ENCODE measurements around the gene JAZF1.

The JAZF1 gene

DNA sequence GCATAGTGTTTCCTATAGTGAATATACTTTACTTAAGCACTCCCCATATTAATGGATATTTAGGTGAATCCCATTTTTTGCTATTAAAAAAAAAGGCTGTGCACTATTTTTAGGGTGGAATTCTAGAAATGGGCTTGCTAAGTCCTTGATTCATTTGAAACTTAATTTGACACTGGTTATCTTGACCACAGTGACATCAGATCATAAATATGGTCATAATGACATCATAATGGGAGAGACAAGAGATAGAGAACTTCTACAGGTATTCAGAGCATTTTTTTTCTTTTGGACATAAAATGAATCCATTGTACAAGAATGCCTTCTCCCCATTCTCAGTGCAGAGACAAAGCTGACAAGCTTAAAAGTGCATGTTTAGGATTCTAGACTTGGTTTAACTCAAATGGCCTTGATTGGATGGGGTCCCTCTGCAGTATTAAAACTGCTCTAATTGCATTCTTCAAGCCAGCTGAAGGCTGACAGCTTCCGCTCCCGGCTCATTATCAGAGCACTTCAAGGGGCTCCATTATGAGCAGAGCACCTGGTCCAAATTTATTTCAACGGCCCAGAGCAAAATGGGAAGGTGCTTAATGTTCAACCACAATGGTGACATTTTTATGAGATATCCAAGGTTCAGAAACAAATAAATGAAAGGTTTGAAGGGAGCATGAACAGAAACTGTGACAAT, 104.8 kb downstream of the JAZF1 start:
- no peak for DNase-seq (ENCODE audit: low read depth in 2 of 2)

DNA sequence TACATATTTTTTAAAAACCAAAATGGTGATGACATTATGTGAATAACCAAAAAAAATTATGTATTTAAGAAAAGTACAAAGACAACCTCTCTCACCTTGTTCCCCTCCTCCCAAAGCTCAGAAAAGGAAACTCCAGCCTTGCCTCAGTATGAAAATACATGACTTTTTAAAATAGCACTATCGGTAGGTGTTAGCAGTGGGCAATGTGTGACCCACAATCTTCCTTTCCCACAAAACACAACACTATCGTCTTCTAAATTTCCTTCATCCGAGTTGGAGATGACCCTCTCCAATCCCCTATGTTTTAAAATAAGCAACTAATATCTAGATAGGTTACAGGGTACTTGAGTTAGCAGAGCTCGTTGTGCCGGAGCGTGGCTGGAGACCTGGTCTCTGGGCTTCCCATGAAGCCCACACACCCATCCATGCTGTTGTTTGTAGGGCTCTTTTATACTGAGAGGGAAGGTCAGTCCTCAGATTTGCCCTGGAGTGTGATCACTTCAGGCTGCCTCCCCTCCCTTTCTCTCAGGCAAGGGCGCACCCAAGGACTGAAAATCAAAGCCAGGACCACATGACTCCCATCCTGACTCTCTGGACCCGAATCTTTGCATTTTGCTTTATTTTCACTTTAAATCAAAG, 107.6 kb downstream of the JAZF1 start:
- DNase-seq (ENCODE audit: low read depth in 2 of 2): no peak

DNA sequence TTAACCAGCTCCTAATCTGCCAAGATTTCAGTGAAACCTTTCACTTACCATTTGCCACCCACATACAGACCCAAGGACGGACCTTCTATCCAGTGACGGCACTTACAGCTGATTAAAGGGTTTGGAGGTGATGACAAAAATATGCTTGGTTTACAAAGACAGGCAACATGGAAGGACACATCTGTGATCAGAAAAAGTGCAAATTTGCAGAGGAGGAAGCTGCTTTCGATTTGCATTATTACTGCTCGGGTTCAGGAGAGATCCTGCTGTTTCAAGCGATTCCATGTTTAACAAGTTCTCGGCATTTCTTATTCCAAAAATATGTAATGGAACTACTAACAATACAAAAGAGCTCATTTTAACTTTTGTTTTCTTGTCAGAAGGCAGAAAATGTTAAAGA, 109.0 kb downstream of the JAZF1 start:
- no peak for DNase-seq (ENCODE audit: low read depth in 2 of 2)

DNA sequence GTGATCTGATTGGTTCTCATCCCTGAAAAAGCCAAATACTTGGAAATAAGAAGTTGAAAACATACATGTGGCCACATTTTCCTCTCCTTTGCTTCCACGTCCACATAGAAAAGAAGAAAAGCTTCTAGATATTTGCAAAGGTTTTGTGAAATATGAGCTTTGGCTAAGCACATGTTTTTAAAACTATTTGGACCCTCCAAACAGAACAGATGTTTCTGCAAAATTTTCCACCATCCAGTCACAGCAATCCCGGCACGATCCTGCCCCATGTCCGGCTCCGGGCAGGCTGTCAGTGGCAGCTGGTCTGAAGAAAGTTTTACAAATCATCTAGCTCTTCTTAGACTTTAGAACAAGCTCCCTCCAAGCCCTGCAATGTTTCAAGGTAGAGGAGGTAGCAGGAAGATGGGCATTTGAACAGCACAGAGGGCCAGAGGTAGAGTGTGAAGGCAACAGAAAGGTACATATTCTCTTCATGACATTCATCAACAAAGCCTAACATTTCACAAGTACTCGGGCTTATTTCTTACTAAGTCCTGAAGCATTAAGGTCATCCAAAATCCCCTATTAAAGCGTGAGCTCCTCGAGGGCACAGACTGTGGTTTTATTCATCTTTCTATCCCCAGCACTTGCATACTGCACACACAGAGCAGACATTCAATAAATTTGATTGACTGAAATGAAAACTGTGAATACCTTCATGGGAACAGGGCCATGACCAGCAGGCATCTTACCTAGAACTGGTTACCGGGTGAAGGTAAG, 110.1 kb downstream of the JAZF1 start:
- no peak for DNase-seq (ENCODE audit: low read depth in 2 of 2)

DNA sequence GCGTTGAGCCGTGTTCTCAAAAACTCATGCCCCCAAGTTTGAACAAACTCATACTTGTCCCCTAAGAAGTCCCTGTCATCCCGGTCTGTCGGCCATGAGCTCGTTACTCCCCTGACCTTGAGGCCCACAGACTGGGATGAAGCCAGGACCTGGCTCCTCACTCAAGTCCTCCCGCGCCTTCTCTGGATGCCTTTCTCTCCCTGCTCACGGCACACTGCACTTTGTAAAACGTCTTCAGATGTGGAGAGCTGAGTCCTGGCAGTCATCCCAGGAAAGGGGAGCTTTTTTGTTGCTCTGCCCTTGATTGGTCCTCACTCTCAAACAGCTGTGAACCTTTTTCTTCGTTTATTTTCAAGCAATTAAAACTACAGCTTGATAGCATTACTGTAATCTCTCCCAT, 110.8 kb downstream of the JAZF1 start:
- no peak for DNase-seq (ENCODE audit: low read depth in 2 of 2)

DNA sequence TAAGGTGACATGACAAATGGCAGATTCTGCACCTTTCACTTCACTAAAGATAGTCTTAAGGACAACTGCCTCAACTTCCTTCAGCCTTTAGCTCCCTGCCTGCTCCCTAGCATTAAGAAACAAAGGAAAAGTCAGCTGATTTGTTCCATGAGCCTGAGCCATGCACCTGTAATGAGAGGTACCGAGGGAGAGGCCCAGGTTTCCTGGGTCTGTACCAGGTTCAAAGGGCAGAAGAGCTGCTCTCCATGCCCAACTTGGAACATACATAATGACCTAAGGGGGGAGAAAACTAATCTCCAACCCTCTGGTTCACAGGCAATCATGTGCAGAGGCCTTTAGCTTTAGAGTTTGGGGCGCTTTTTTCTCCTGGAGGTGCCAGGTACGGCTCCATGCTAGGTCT, 111.2 kb downstream of the JAZF1 start:
- DNase-seq (ENCODE audit: low read depth in 2 of 2): no peak

DNA sequence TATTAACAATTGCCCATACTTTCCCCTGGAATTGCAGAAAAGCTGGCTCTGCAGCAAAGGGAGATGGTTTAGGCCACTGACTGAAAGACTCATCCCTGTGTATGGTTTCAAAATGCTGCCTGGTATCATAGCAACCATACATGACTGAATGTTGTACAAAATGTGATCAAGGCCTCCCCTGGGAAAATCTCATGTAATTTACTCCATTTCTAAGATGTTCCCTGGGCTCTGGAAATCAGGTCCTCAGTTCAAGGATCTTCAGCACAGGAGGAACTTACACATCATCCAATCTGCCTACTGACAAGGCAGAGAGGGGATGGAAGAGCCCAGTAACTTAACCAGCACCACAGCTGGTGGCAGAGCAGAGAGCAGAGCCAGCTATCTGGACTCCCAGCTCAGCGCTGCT, 111.8 kb downstream of the JAZF1 start:
- no peak for DNase-seq (ENCODE audit: low read depth in 2 of 2)

DNA sequence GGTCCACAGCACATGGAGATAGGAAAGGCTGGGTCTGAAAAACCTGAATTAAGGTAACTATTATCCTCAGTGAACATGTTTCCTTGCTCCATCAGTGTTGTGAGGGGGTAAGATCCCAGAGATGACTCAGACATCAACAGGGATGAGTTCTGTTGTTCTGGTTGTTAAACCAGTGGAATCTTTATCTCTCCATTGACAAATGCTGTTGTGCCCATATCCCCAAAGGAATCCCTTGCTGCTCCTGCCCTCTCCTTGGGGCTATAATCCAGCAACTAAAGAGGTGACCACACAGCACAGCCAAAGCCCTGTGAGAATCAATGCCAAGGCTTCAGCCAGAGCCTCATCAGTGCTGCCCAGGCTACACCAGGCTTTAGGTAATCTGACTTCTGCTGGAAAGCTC, 113.4 kb downstream of the JAZF1 start:
- no peak for DNase-seq (ENCODE audit: low read depth in 2 of 2)

DNA sequence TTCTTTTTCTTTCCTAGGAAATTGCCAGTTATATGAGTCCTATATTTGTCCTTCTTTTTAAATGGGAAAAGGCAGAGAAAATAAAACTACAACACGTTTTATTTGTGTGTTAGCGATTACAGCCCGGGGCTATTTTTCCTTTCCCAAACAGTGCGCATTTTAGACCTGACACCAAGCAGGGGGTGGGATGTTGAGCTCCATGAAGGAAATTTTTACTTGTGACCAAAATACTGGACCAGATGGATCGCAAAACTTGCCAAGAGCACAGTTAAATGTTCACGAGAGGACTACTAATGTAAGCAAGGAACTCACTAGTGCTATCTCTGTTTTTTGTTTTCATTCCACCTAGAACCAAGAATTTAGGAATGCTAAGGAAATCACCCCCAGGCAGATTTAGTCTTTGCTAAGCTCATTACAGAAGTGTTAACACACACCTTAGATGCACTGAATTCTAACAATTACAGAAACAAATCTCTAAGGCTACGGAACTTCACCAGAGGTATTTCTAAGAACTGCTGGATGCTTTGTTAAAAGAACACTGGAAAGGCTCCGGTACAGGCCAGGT, 114.8 kb downstream of the JAZF1 start:
- no peak for DNase-seq (ENCODE audit: low read depth in 2 of 2)

DNA sequence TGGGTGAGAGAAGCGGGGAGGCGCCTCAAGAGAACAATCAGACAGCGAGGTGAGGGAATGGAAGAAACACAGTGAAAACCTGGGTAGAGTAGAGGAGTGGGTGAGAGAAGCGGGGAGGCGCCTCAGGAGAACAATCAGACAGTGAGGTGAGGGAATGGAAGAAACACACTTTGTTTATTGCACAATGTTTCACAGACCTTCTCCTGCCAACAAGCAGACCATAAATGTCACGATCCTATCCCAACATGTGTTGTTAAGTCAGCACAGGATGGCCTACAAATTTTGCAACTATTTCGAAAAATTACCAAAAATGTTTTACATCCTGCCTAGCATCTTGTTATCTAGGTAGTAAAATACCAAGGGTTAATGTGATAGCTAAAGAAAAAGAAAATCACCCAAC, 115.3 kb downstream of the JAZF1 start:
- DNase-seq (ENCODE audit: low read depth in 2 of 2): no peak

DNA sequence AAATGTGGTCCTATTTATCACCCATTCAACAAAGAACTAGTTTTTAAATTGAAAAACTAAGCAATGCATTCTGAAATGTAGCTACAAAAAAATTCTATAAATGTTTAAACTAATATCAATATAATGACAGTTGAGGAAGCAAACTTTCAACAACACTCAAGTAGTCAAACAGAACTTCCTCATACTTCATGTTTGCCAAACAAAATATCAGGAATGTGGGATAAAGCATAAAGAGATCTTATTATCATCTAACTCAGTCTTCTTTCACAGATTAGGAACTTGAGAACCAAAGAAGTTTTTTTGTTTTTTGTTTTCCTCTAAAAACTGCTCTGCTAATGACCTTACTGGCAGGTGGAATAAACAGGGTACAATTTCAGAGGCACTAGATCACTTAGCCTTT, 116.2 kb downstream of the JAZF1 start:
- DNase-seq (ENCODE audit: low read depth in 2 of 2): no peak

DNA sequence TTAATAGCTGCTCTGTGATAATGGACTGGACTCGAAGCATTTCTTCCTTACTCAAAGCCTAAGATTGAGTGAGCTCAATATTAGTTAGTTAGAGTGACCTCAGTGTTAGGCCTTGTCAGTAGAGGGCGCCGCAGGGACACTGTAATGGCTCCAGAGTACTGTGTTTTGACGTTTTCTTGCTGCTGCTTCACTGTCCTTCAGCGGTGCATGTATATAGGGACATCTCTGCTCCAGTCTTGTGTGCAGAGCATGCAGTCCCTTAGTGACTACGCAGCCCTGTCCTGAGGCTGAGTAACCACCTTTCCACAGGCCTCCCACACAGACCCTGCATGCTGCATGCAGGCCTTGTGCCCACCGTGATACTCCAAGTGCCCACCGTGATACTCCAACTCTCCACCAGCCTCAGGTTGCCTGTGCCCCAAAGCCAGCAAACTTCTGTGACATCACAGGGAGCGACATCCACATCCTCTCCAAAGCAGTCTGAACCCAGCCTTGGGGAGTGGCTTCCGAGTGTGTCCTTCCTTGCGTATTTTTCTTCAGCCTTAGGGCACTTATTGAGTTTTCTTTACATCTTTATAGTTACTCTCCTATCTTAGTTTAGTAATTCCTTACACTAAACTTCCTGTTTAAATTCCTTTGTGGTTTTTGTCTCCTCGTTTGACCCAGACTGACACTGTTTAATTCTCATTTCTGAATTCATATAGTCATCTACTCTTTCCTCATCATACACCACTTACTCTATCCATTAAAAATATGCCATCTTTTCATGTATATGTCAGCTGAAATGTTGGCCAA, 118.2 kb downstream of the JAZF1 start:
- peak; percentile 42 to 59 for DNase-seq (ENCODE audit: low read depth in 2 of 2)

DNA sequence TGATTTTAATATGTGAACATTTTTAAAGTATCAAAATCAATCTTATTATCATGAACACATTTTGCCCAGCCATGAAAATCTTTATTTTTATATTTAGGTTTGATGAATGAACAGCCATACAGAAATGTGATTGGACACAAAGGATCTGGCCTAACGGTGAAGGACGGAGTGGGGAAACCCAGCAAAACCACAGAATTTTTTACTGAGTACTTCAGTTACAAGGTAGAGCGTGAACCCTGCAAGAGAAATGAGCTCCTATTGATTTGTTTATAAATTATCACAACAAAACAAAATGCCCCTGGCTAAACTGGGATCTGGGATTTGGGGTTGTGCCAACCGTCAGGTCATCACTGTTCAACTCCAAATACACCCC, 118.8 kb downstream of the JAZF1 start:
- no peak for DNase-seq (ENCODE audit: low read depth in 2 of 2)

DNA sequence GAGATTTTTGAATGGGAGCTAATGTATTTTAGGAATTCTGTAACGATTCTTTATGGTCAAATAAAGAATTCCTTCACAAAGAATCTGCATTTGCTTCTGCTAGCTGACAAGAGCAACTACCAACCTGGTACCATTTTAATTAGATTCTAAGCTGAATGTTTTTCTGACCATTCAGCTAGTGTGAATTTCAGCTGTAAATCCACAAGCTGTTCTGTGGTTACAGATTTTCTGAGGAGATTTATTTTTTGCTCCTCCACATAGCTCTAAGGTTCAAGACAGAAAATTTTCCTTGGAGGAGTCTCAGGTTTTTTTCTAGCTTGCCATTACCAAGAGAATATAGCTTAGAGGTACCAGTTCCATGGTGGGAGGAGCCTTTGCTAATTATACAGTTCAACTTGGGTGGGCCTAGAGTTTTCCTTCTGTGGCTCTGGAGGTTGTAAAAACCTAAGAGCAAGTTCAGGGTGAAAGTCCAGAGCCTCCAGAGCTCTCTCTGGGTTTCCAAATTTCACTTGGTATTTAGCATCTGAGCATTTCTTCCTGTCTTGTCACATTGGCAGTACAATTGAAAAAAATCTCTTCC, 120.1 kb downstream of the JAZF1 start:
- no peak for DNase-seq (ENCODE audit: low read depth in 2 of 2)

DNA sequence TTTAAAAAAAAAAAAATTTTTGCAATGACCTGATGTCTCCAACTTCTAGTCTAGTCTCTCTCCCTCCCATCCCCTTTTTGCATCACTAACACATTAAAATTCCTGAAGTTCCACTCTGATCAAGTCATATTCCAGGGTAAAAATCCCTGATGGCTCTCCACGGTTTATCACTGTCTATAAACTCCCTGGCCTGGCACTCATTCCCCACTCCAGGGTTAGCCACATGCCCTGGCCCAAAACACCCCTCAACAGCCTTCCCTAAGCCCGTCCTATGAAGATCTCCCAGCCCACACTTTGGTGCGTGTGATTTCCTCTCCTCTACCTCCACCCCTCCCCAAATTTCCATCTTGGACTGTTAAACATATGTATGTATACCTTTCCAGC, 125.4 kb downstream of the JAZF1 start:
- DNase-seq (ENCODE audit: low read depth in 2 of 2): no peak

DNA sequence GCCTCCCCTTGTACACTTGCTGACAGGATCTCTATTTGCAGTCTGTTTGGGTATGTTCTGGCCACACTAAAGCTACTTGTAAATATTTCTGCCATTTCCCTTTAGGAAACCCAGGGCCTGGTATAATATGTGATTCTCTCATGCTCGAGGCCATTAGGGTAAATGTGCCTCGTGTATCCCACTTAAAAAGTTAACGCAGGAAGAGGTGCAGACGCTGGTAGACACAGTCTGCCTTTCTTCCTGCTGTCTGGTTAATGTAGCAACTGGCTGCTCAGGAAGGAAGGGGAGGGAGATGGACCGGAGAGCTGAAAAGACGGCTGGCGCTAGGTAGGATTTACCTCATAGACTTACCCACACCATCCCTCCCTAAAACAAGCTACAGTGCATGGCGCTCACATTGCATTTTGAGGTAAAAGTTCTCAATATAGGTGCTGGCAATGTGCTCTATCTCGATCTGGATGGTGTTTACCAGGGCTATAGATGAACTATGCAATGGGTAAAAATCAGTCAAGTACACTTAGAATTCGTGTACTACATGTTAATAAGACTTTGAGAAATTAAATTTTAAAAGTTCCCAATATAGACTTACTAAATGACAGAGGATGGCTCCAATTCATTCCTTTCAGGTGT, 125.9 kb downstream of the JAZF1 start:
- DNase-seq (ENCODE audit: low read depth in 2 of 2): no peak

DNA sequence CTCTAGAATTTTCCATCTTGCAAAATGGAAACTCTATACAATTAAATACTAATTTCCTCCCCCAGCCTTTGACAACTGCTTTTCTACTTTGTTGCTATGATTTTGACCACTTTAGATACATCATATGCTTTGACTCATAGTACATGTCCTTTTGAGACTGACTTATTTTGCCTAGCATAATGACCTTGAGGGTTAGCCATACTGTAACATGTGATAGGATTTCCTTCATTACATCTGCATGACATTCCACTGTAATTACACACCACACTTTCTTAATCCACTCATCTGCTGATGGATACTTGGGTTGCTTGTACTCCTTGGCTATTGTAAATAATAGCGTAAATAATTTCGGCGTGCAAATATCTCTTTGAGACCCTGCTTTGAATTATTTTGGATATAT, 127.7 kb downstream of the JAZF1 start:
- no peak for DNase-seq (ENCODE audit: low read depth in 2 of 2)

DNA sequence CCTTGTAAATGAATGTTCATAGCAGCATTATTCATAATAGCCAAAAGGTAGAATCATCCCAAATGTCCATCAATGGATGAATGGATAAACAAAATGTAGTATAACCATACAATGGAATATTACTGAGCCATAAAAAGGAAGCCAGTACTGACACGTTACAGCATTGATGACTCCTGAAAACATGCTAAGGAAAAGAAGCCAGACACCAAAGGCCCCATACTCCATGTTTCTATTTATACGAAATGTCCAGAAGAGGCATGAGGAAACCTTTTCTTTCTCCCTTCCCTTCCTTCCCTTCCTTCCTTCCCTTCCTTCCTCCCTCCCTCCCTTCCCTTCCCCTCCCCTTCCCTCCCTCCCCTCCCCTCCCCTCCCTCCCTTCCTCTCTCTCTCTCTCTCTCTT, 131.9 kb downstream of the JAZF1 start:
- DNase-seq (ENCODE audit: low read depth in 2 of 2): no peak

DNA sequence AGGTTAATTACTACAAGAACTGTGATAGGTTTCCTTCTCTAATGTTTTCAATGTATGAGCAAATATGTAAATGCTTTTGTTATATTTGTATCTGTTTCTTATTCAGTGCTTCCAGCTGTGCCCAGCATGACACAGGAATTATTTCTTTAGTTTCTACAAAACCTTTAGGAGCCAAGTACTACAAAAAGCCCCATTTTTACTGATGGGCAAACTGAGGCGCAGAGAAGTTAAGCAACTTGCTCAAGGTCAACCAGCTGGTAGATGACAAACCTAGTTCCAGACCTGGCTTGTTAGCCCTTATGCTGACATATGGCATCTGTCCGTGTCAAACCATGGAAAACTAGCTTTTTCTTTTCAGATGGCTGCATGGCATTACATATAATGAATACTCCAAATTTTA, 134.6 kb downstream of the JAZF1 start:
- no peak for DNase-seq (ENCODE audit: low read depth in 2 of 2)

DNA sequence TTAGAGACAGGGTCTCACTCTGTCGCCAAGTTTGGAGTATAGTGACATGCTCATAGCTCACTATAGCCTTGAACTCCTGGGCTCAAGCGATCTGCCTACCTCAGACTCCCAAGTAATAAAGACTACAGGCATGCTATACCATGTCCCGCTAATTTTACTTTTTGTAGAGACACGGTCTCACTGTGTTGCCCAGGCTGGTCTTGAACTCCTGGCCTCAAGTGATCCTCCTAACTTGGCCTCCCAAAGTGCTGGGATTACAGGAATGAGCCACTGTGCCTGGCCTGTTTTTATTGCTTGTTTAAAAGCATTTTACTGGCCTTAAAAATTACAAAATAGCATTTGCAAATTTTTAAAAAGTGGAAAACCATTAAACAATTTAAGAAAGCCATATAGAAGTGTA, 135.0 kb downstream of the JAZF1 start:
- DNase-seq (ENCODE audit: low read depth in 2 of 2): no peak

DNA sequence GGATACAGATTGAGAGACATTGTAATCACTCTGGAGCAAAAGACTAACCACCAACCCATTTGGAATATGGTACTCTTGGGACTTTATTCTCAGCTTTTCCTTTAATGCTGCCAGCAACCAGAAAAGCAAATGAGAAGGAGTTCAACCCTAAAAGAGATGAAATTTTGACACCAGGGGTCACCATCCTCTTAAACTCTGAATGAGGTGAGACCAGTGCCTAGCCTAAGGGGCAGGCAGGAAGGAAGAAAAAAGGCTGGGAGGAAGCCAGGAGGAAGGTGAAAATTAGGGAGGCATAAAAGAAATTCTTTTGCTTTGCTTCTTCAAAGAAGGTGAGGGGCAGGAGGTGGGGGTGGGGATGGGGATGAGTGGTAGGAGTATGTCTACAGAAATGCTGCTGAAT, 135.8 kb downstream of the JAZF1 start:
- DNase-seq (ENCODE audit: low read depth in 2 of 2): no peak
